Measurements from ENCODE around the gene MBD3L2. TPM values are rescaled to one million over a fixed set of nuclear protein-coding genes. Genes with fewer than 3 reads are reported as not detected.
"Not testable (repeated sequence)": the region's sequence is repeated elsewhere in the genome, so short reads cannot be mapped to it uniquely, and the experiment has no call there.

MBD3L2 gene
- total and polyA plus RNA-seq, 10 donors: not detected

DNA sequence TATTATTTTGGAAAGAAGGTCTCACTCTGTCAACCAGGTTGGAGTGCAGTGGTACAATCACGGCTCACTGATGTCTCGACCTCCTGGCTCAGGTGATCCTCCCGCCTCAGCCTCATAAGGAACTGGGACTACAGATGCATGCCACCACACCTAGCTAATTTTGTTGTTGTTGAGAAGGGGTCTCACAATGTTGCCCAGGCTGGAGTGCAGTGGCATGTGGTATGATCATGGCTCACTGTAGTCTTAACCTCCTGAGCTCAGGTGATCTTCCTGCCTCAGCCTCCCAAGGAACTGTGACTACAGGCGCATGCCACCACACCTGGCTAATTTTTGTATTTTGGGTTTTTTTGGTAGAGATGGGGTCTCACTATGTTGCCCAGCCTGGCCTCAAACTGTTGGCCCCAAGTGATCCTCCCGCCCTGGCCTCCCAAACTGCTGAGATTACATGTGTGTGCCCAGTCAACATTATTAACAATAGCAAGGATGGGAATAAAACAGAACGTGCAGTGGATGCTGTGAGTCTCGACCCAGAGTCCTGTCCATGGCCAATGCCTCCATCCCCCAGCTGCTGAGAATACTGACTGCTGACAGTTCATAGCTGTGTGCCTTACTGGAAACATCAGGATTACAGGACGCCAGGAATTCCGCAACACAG is 14.8 kb downstream of the MBD3L2 start:
- intact Hi-C loops (cut with DNase I; ENCODE audit: low total_unique reads): no loop called here
- Histone ChIP-seq H3K27ac (no peak overlapping the region), H3K4me3 (no peak overlapping the region), H3K27me3 (replicated peaks in 1 of 7) (no peaks in the 10 kb centered on the region), H3K36me3 (no peaks in the 10 kb centered on the region), H3K9me3 (peaks cover 0 to 6% (median 0%) of the 10 kb centered on the region in 8 donors), H3K4me1 (peaks cover 0 to 5% (median 0%) of the 10 kb centered on the region in 6 donors)
- TF ChIP-seq CTCF (IDR thresholded peaks at IDR 0.05 in 8 of 11, conservative IDR thresholded peaks at IDR 0.05 in 3 of 11) (no peak), POLR2A (IDR thresholded peaks at IDR 0.05) (no peak)
- peak; percentile 18 for DNase-seq
- WGBS, 5 donors: 87 to 94% (median 91%) methylated on average over 9 of the region's 9 CpGs

DNA sequence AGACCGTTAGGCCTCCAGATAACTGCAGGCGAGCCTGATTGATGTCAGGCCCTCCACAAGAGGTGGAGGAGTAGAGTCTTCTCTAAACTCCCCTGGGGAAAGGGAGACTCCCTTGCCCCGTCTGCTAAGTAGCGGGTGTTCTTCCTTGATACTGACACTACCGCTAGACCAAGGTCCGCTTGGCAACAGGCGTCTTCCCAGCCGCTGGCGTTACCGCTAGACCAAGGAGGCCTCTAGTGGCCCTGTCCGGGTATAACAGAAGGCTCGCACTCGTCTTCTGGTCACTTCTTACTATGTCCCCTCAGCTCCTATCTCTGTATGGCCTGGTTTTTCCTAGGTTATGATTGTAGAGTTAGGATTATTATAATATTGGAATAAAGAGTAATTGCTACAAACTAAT is 18.0 kb downstream of the MBD3L2 start:
- intact Hi-C loops (cut with DNase I; ENCODE audit: low total_unique reads): not testable (repeated sequence)
- 68 to 83% (median 75%) methylated on average over 13 of the region's 13 CpGs for WGBS, 5 donors

DNA sequence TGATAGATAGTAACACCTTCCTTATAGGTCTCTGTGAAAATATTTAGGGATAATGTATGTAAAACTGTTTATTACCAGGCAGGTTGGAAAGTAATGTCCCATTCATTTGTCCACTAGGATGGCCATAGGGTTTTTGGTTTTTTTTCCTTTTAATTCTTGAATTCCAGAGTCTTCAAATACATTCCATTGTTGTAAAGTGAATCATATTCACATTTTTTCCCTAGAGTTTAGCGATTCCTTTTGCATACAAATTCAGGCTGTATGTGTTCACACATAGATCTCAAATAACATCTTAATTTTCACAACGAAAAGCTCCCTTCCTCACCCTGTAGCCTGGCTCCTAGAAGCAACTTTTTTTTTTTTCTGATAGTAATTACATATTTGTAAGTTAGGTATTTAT is 18.6 kb downstream of the MBD3L2 start:
- 82 to 94% (median 88%) methylated on average over 2 of the region's 2 CpGs for WGBS, 5 donors
- H3K27ac ChIP-seq: no peak overlapping the region
- no peaks in the 10 kb centered on the region for H3K27me3 ChIP-seq (replicated peaks in 1 of 7)
- H3K9me3 ChIP-seq: peaks cover 0 to 6% (median 0%) of the 10 kb centered on the region in 8 donors
- peaks cover 0 to 23% (median 19%) of the 10 kb centered on the region in 6 donors for H3K36me3 ChIP-seq
- H3K4me3 ChIP-seq: no peak overlapping the region
- H3K4me1 ChIP-seq: peaks cover 6 to 24% (median 16%) of the 10 kb centered on the region in 6 donors
- intact Hi-C loops (cut with DNase I; ENCODE audit: low total_unique reads): no loop called here
- no peak for DNase-seq
- TF ChIP-seq POLR2AphosphoS5 (IDR thresholded peaks at IDR 0.05) (no peak), POLR2A (IDR thresholded peaks at IDR 0.05) (no peak), CTCF (IDR thresholded peaks at IDR 0.05 in 8 of 11, conservative IDR thresholded peaks at IDR 0.05 in 3 of 11) (no peak)

More for the DNA sequence above, 18.0 kb downstream of the MBD3L2 start:
- Histone ChIP-seq H3K4me1 (peaks cover 6 to 24% (median 16%) of the 10 kb centered on the region in 6 donors), H3K36me3 (peaks cover 0 to 17% (median 13%) of the 10 kb centered on the region in 6 donors)
- not testable (repeated sequence) for H3K9me3 ChIP-seq; H3K27ac ChIP-seq; DNase-seq; H3K4me3 ChIP-seq; H3K27me3 ChIP-seq (replicated peaks in 1 of 7)

DNA sequence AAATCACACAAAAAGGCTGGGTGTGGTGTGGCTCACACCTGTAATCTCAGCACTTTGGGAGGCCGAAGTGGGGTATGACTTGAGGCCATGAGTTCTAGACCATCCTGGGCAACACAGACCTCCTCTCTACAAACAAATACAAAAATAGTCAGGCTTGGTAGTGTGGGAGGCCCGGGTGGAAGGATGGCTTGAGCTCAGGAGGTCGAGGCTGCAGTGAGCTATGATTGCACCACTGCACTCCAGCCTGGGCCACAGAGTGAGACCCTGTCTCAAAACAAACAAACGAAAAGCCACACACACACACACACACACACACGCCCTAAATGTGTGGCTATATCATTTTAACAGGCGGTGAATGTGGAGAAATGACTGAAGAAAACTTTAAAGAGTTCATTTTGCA is 19.5 kb downstream of the MBD3L2 start:
- 83 to 92% (median 84%) methylated on average over 6 of the region's 6 CpGs for WGBS, 5 donors
- H3K4me1 ChIP-seq: peaks cover 6 to 24% (median 16%) of the 10 kb centered on the region in 6 donors
- H3K4me3 ChIP-seq: peak overlapping the region in 2 of 8 donors; percentile 97 to 98
- H3K9me3 ChIP-seq: peaks cover 0 to 6% (median 0%) of the 10 kb centered on the region in 8 donors
- peak overlapping the region in 5 of 8 donors; percentile 23 to 97 (median 94) for H3K27ac ChIP-seq
- TF ChIP-seq POLR2AphosphoS5 (IDR thresholded peaks at IDR 0.05) (no peak), CTCF (IDR thresholded peaks at IDR 0.05 in 8 of 11, conservative IDR thresholded peaks at IDR 0.05 in 3 of 11) (no peak)
- H3K36me3 ChIP-seq: peaks cover 0 to 32% (median 28%) of the 10 kb centered on the region in 6 donors
- no peaks in the 10 kb centered on the region for H3K27me3 ChIP-seq (replicated peaks in 1 of 7)
- DNase-seq: no peak
- intact Hi-C loops (cut with DNase I; ENCODE audit: low total_unique reads): no loop called here

Measured in spleen (tissue), 11 donors.